Fibroblast of lung (primary cell): ENCODE results near the gene SOX2.

Experiments used
- EZH2 ChIP-seq: IDR thresholded peaks from 2 replicates; pipeline ENCODE4 v1.5.1; 2012; ENCODE audit warnings: low read length, control low read depth, mild to moderate bottlenecking; ENCODE audit errors: missing control alignments
- TF ChIP-seq, protein P1 (sequence below), 2 donors: IDR thresholded peaks in 1 of 2; conservative IDR thresholded peaks in 1 of 2; 1 replicate in 1 of 2; 2 replicates in 1 of 2; pipeline ENCODE4 v1.5.1; 2011 to 2012; ENCODE audit warnings: low read length in 2 of 2, control low read depth in 1 of 2, inconsistent platforms in 1 of 2, low read depth in 1 of 2, mild to moderate bottlenecking in 1 of 2

GRCh38 chr3:181738551-181738950 lies 26.8 kb downstream of the SOX2 start:
- TF ChIP-seq, protein P1, sequence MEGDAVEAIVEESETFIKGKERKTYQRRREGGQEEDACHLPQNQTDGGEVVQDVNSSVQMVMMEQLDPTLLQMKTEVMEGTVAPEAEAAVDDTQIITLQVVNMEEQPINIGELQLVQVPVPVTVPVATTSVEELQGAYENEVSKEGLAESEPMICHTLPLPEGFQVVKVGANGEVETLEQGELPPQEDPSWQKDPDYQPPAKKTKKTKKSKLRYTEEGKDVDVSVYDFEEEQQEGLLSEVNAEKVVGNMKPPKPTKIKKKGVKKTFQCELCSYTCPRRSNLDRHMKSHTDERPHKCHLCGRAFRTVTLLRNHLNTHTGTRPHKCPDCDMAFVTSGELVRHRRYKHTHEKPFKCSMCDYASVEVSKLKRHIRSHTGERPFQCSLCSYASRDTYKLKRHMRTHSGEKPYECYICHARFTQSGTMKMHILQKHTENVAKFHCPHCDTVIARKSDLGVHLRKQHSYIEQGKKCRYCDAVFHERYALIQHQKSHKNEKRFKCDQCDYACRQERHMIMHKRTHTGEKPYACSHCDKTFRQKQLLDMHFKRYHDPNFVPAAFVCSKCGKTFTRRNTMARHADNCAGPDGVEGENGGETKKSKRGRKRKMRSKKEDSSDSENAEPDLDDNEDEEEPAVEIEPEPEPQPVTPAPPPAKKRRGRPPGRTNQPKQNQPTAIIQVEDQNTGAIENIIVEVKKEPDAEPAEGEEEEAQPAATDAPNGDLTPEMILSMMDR (conservative IDR thresholded peaks at IDR 0.05 in 1 of 2, IDR thresholded peaks at IDR 0.05 in 1 of 2; ENCODE audit: low read depth in 1 of 2, low read length in 2 of 2): no peak
- TF ChIP-seq EZH2: no peak
